Type B pancreatic cell (in vitro differentiated cells): ENCODE data around the gene ATP9A. TPM values are rescaled to one million over a fixed set of nuclear protein-coding genes. Genes with fewer than 3 reads are reported as not detected.

Source experiments
- DNase-seq: peaks from one replicate; pipeline ENCODE4 v3.0.0; 2021; ENCODE audit warnings: mixed read lengths; ENCODE audit not compliant: unreplicated experiment; ENCODE audit errors: extremely low spot score
- H3K27ac Mint-ChIP-seq: 2 replicates; pipeline ENCODE4 v1.8.0; 2021; ENCODE audit warnings: mild to moderate bottlenecking, mixed read lengths
- H3K27me3 Mint-ChIP-seq: 2 replicates; pipeline ENCODE4 v1.8.0; 2021; ENCODE audit warnings: mixed read lengths
- H3K36me3 Mint-ChIP-seq: 2 replicates; pipeline ENCODE4 v1.8.0; 2021; ENCODE audit warnings: mixed read lengths
- H3K4me1 Mint-ChIP-seq: one replicate; pipeline ENCODE4 v1.8.0; 2021; ENCODE audit warnings: mixed read lengths; ENCODE audit not compliant: unreplicated experiment
- H3K4me3 Mint-ChIP-seq: 2 replicates; pipeline ENCODE4 v1.8.0; 2021; ENCODE audit warnings: mild to moderate bottlenecking, mixed read lengths
- H3K9me3 Mint-ChIP-seq: 2 replicates; pipeline ENCODE4 v1.8.0; 2021; ENCODE audit warnings: mixed read lengths
- CTCF ChIP-seq: fragments of 200-600 bp; sonication (generic); conservative IDR thresholded peaks from 2 replicates; pipeline ENCODE4 v1.5.0; 2021; ENCODE audit warnings: antibody characterized with exemption, mild to moderate bottlenecking
- total RNA-seq: library from RNA; stranded (reverse); gene quantifications from 2 replicates; pipeline ENCODE4 v1.2.1, GENCODE V29; 2021; ENCODE audit warnings: low replicate concordance

The ATP9A gene
- total RNA-seq, 1 donor from 2014 or later: 55.8 TPM

GRCh38 chr20:51680067-51680749 is 88.0 kb downstream of the ATP9A start:
- H3K27me3 Mint-ChIP-seq: no peaks in the 10 kb centered on the region
- no peaks in the 10 kb centered on the region for H3K9me3 Mint-ChIP-seq
- no peak overlapping the region for H3K27ac Mint-ChIP-seq
- no peak overlapping the region for H3K4me3 Mint-ChIP-seq
- TF ChIP-seq CTCF: no peak
- peaks cover 20% of the 10 kb centered on the region for H3K36me3 Mint-ChIP-seq
- peaks cover 19% of the 10 kb centered on the region for H3K4me1 Mint-ChIP-seq
- DNase-seq: no peak

- H3K36me3 Mint-ChIP-seq: peaks cover 22% of the 10 kb centered on the region
- peaks cover 19% of the 10 kb centered on the region for H3K4me1 Mint-ChIP-seq
- H3K4me3 Mint-ChIP-seq: no peak overlapping the region
- no peak for DNase-seq
- no peaks in the 10 kb centered on the region for H3K9me3 Mint-ChIP-seq
- H3K27ac Mint-ChIP-seq: no peak overlapping the region
- no peaks in the 10 kb centered on the region for H3K27me3 Mint-ChIP-seq
- TF ChIP-seq CTCF: no peak
Observed at GRCh38 chr20:51679254-51679921, 88.8 kb downstream of the ATP9A start.

GRCh38 chr20:51678026-51678697 is 90.0 kb downstream of the ATP9A start:
- Mint-ChIP-seq H3K4me3 (no peak overlapping the region), H3K9me3 (no peaks in the 10 kb centered on the region), H3K27ac (no peak overlapping the region), H3K36me3 (peaks cover 26% of the 10 kb centered on the region), H3K27me3 (no peaks in the 10 kb centered on the region), H3K4me1 (peaks cover 19% of the 10 kb centered on the region)
- peak; percentile 47 for TF ChIP-seq CTCF
- DNase-seq: no peak

GRCh38 chr20:51668947-51669346 is 99.2 kb downstream of the ATP9A start:
- no peak overlapping the region for H3K4me3 Mint-ChIP-seq
- no peak for TF ChIP-seq CTCF
- peaks cover 41% of the 10 kb centered on the region for H3K36me3 Mint-ChIP-seq
- no peak for DNase-seq
- H3K9me3 Mint-ChIP-seq: no peaks in the 10 kb centered on the region
- no peaks in the 10 kb centered on the region for H3K4me1 Mint-ChIP-seq
- no peak overlapping the region for H3K27ac Mint-ChIP-seq
- no peaks in the 10 kb centered on the region for H3K27me3 Mint-ChIP-seq

GRCh38 chr20:51668515-51668914 is 99.7 kb downstream of the ATP9A start:
- TF ChIP-seq CTCF: no peak
- Mint-ChIP-seq H3K4me3 (no peak overlapping the region), H3K4me1 (no peaks in the 10 kb centered on the region), H3K27me3 (no peaks in the 10 kb centered on the region), H3K9me3 (no peaks in the 10 kb centered on the region), H3K27ac (no peak overlapping the region), H3K36me3 (peaks cover 38% of the 10 kb centered on the region)
- no peak for DNase-seq
